Measurements from ENCODE around the gene PYGM. TPM values are rescaled to one million over a fixed set of nuclear protein-coding genes. Genes with fewer than 3 reads are reported as not detected.

Gene PYGM
- total RNA-seq, 1 experiment from 2014 or later, result 3.6 TPM

GRCh38 chr11:64764040-64764611 is 4.4 kb upstream of the PYGM start:
- Mint-ChIP-seq H3K27me3 (ENCODE audit: low read depth) (no peaks in the 10 kb centered on the region; the same call in 1 of the 2 replicates), H3K4me1 (peaks cover 77 to 90% of the 10 kb centered on the region in 2 experiments), H3K36me3 (ENCODE audit: insufficient read depth in 1 of 3, low read depth in 3 of 3) (peaks cover 39 to 69% (median 57%) of the 10 kb centered on the region in 3 experiments; a peak in 6 of 7 replicates), H3K27ac (peak overlapping the region; percentile 97 to 99 (median 98)), H3K4me3 (peak overlapping the region; percentile 48 to 67; a peak in 4 of 5 replicates), H3K9me3 (no peaks in the 10 kb centered on the region; a peak in 1 of 5 replicates)
- Histone ChIP-seq H2BK120ac (ENCODE audit: low read depth, low read length, poor library complexity, severe bottlenecking) (no peak overlapping the region), H3K14ac (ENCODE audit: insufficient read depth, low read length) (no peak overlapping the region), H3K56ac (ENCODE audit: insufficient read length, low read depth, low read length) (no peak overlapping the region), H3K27ac (ENCODE audit: insufficient read length, low read depth, low read length) (no peak overlapping the region), H3K23me2 (ENCODE audit: insufficient read length, low read depth, low read length, poor library complexity, severe bottlenecking) (no peaks in the 10 kb centered on the region), H2BK15ac (ENCODE audit: low read depth, low read length) (no peak overlapping the region), H3K9ac (ENCODE audit: extremely low read depth, insufficient read length, low read length) (no peak overlapping the region), H4K5ac (ENCODE audit: insufficient read length, low read depth, low read length) (no peak overlapping the region), H3K4me2 (ENCODE audit: insufficient read depth, insufficient read length, low read length) (no peak overlapping the region), H3K4me1 (ENCODE audit: insufficient read depth, low read length) (peaks cover 4% of the 10 kb centered on the region; the same call in 1 of the 2 replicates), H2BK12ac (ENCODE audit: insufficient read length, low read depth, low read length) (no peak overlapping the region), H4K91ac (ENCODE audit: insufficient read length, low read depth, low read length) (no peak overlapping the region), H3K18ac (ENCODE audit: insufficient read length, low read depth, low read length) (no peak overlapping the region), H3K79me1 (ENCODE audit: insufficient read depth, low read depth, low read length, poor library complexity, severe bottlenecking) (peaks cover 3% of the 10 kb centered on the region), H2AK5ac (ENCODE audit: insufficient read length, low read length) (no peak overlapping the region), H3K27me3 (ENCODE audit: insufficient read depth, low read length) (no peaks in the 10 kb centered on the region), H4K8ac (replicated peaks; ENCODE audit: insufficient read length, low read depth, low read length) (no peak overlapping the region), H3T11ph (ENCODE audit: low read length) (no peak overlapping the region), H3K4ac (ENCODE audit: low read depth, low read length) (no peak overlapping the region), H3K23ac (ENCODE audit: insufficient read length, low read depth, low read length) (no peak overlapping the region), H4K20me1 (ENCODE audit: control insufficient read depth, insufficient read depth, insufficient read length) (no peaks in the 10 kb centered on the region), H2BK5ac (ENCODE audit: insufficient read length, low read length) (no peak overlapping the region), H2AFZ (ENCODE audit: low read length) (no peak overlapping the region), H2BK20ac (ENCODE audit: low read depth, low read length, poor library complexity, severe bottlenecking) (no peak overlapping the region), H3K9me3 (ENCODE audit: control insufficient read depth, low read depth, low read length) (no peaks in the 10 kb centered on the region), H3K79me2 (ENCODE audit: insufficient read depth, low read length) (no peaks in the 10 kb centered on the region)
- TF ChIP-seq, protein P1, sequence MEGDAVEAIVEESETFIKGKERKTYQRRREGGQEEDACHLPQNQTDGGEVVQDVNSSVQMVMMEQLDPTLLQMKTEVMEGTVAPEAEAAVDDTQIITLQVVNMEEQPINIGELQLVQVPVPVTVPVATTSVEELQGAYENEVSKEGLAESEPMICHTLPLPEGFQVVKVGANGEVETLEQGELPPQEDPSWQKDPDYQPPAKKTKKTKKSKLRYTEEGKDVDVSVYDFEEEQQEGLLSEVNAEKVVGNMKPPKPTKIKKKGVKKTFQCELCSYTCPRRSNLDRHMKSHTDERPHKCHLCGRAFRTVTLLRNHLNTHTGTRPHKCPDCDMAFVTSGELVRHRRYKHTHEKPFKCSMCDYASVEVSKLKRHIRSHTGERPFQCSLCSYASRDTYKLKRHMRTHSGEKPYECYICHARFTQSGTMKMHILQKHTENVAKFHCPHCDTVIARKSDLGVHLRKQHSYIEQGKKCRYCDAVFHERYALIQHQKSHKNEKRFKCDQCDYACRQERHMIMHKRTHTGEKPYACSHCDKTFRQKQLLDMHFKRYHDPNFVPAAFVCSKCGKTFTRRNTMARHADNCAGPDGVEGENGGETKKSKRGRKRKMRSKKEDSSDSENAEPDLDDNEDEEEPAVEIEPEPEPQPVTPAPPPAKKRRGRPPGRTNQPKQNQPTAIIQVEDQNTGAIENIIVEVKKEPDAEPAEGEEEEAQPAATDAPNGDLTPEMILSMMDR (conservative IDR thresholded peaks at IDR 0.05), result no peak
- WGBS (ENCODE audit: extremely low coverage, insufficient read length, low lambda C conversion rate), result no CpG with 5 or more reads among the region's 11 CpGs
- no peak for DNase-seq

Data from H9 (cell line).